Stimulated activated CD4-positive, alpha-beta T cell treated with anti-CD3 and anti-CD28 coated beads, Interleukin-4, amount 100 ng/mL, for 4 hours (primary cell): Measurements from ENCODE around the gene GRAMD1A.
"Not testable (repeated sequence)": the region's sequence is repeated elsewhere in the genome, so short reads cannot be mapped to it uniquely, and the experiment has no call there.

Experiments
- DNase-seq, 2 experiments: peaks; one replicate each; pipeline ENCODE4 v3.0.0-alpha.2; 2020

GRAMD1A gene

GRCh38 chr19:35038623-35039512 is 38.7 kb downstream of the GRAMD1A start:
- no peak for DNase-seq

- DNase-seq = no peak
Measured at GRCh38 chr19:35039881-35040825, 40.0 kb downstream of the GRAMD1A start.

- peak; percentile 9 to 36 for DNase-seq
Measured at GRCh38 chr19:35040826-35041547, 40.9 kb downstream of the GRAMD1A start.

- DNase-seq = no peak
Measured at GRCh38 chr19:35041548-35042055, 41.5 kb downstream of the GRAMD1A start, which contains the start of gene HPN. HPN (plus strand) TSS chr19:35041721; CDS start chr19:35042507, 786 bp downstream.

GRCh38 chr19:35042056-35042730 is 42.1 kb downstream of the GRAMD1A start:
- DNase-seq = no peak

GRCh38 chr19:35042954-35043604 is 43.0 kb downstream of the GRAMD1A start:
- DNase-seq = no peak

- DNase-seq = no peak
Measured at GRCh38 chr19:35043906-35044305, 43.8 kb downstream of the GRAMD1A start.

GRCh38 chr19:35044317-35045117 is 44.4 kb downstream of the GRAMD1A start:
- DNase-seq = peak; percentile 30 to 56

GRCh38 chr19:35045667-35046300 is 45.7 kb downstream of the GRAMD1A start:
- peak in 1 of 2 experiments; percentile 13 for DNase-seq

GRCh38 chr19:35046461-35046860 is 46.3 kb downstream of the GRAMD1A start:
- no peak for DNase-seq

GRCh38 chr19:35048911-35049411 is 48.8 kb downstream of the GRAMD1A start:
- no peak for DNase-seq

- DNase-seq = no peak
Measured at GRCh38 chr19:35049456-35049855, 49.3 kb downstream of the GRAMD1A start.

- DNase-seq = not testable (repeated sequence)
Measured at GRCh38 chr19:35050662-35051061, 50.5 kb downstream of the GRAMD1A start.

- not testable (repeated sequence) for DNase-seq
Measured at GRCh38 chr19:35051268-35051667, 51.1 kb downstream of the GRAMD1A start.

- DNase-seq = no peak
Measured at GRCh38 chr19:35051796-35052195, 51.7 kb downstream of the GRAMD1A start.

- no peak for DNase-seq
Measured at GRCh38 chr19:35052599-35053190, 52.6 kb downstream of the GRAMD1A start.

- no peak for DNase-seq
Measured at GRCh38 chr19:35053667-35054293, 53.7 kb downstream of the GRAMD1A start.

- DNase-seq = no peak
Measured at GRCh38 chr19:35054626-35055025, 54.5 kb downstream of the GRAMD1A start.

- DNase-seq = no peak
Measured at GRCh38 chr19:35055715-35056179, 55.6 kb downstream of the GRAMD1A start.
